Loucy (cell line): Measurements from ENCODE around the gene LILRB2.
"Not testable (repeated sequence)": the region's sequence is repeated elsewhere in the genome, so short reads cannot be mapped to it uniquely, and the experiment has no call there.

Source experiments
- H2AFZ ChIP-seq: fragments of 200-600 bp; sonication (generic); 2 replicates; pipeline ENCODE4 v1.6.0; 2016; ENCODE audit warnings: antibody characterized with exemption, mild to moderate bottlenecking, low read length, moderate library complexity
- H3F3A ChIP-seq: fragments of 200-600 bp; 2 replicates; pipeline ENCODE4 v1.6.0; 2016; ENCODE audit warnings: antibody characterized with exemption, low read depth, mild to moderate bottlenecking
- H3K27me3 ChIP-seq: fragments of 200-600 bp; sonication (generic); 2 replicates; pipeline ENCODE4 v1.6.1; 2014; ENCODE audit warnings: low read length, mild to moderate bottlenecking; ENCODE audit not compliant: insufficient read depth, poor library complexity, severe bottlenecking
- H3K36me3 ChIP-seq: fragments of 200-600 bp; sonication (generic); 2 replicates; pipeline ENCODE4 v1.6.1; 2016; ENCODE audit warnings: low read length; ENCODE audit not compliant: insufficient read depth
- H3K4me1 ChIP-seq: fragments of 200-600 bp; sonication (generic); 2 replicates; pipeline ENCODE4 v1.5.1; 2014; ENCODE audit warnings: low read length, mild to moderate bottlenecking; ENCODE audit not compliant: insufficient read depth, poor library complexity, severe bottlenecking
- H3K4me2 ChIP-seq: fragments of 200-600 bp; sonication (generic); 2 replicates; pipeline ENCODE4 v1.6.0; 2014; ENCODE audit warnings: antibody characterized with exemption, low read length, low read depth, mild to moderate bottlenecking; ENCODE audit not compliant: poor library complexity, severe bottlenecking
- H3K4me3 ChIP-seq: fragments of 200-600 bp; sonication (generic); 2 replicates; pipeline ENCODE4 v1.5.1; 2014; ENCODE audit warnings: low read length, mild to moderate bottlenecking, mixed read lengths; ENCODE audit not compliant: poor library complexity, severe bottlenecking
- H3K79me2 ChIP-seq: fragments of 200-600 bp; sonication (generic); 2 replicates; pipeline ENCODE4 v1.6.1; 2014; ENCODE audit warnings: low read length; ENCODE audit not compliant: insufficient read depth
- H3K9ac ChIP-seq: fragments of 200-600 bp; sonication (generic); 2 replicates; pipeline ENCODE4 v1.6.0; 2014; ENCODE audit warnings: mild to moderate bottlenecking, low read depth, low read length, moderate library complexity; ENCODE audit not compliant: poor library complexity, severe bottlenecking
- H3K9me2 ChIP-seq: fragments of 200-600 bp; sonication (generic); replicated peaks from 2 replicates; pipeline ENCODE4 v1.6.1; 2016; ENCODE audit warnings: low read depth, low read length, mixed read lengths
- H3K9me3 ChIP-seq: fragments of 200-600 bp; sonication (generic); 2 replicates; pipeline ENCODE4 v1.6.1; 2014; ENCODE audit warnings: mild to moderate bottlenecking, antibody characterized with exemption, low read length, low read depth; ENCODE audit not compliant: insufficient read depth
- H4K20me1 ChIP-seq: fragments of 200-600 bp; sonication (generic); 2 replicates; pipeline ENCODE4 v1.6.0; 2014; ENCODE audit warnings: antibody characterized with exemption, low read length, mild to moderate bottlenecking; ENCODE audit not compliant: insufficient read depth, poor library complexity, severe bottlenecking
- CTCF ChIP-seq: fragments of 200-600 bp; sonication (generic); conservative IDR thresholded peaks from 2 replicates; pipeline ENCODE4 v1.5.1; 2014; ENCODE audit warnings: mild to moderate bottlenecking, antibody characterized with exemption, low read length
- EZH2phosphoT487 ChIP-seq: fragments of 200-600 bp; IDR thresholded peaks from 2 replicates; pipeline ENCODE4 v1.6.1; 2018; ENCODE audit warnings: antibody characterized with exemption, mild to moderate bottlenecking, moderate library complexity, borderline replicate concordance

LILRB2 gene

GRCh38 chr19:54275951-54276350 lies 5.0 kb downstream of the LILRB2 start:
- H3K36me3 ChIP-seq, result no peaks in the 10 kb centered on the region
- no peaks in the 10 kb centered on the region for H3K4me1 ChIP-seq
- TF ChIP-seq EZH2phosphoT487, result no peak
- TF ChIP-seq CTCF, result no peak

GRCh38 chr19:54274516-54274915 lies 6.4 kb downstream of the LILRB2 start:
- H3K4me2 ChIP-seq, H3K9me2 ChIP-seq, H3K27me3 ChIP-seq, H3K79me2 ChIP-seq, H3K9ac ChIP-seq, H3K9me3 ChIP-seq, H3F3A ChIP-seq, H3K36me3 ChIP-seq, H3K4me3 ChIP-seq, H4K20me1 ChIP-seq, H3K4me1 ChIP-seq, H2AFZ ChIP-seq: not testable (repeated sequence)

More at GRCh38 chr19:54275951-54276350, 5.0 kb downstream of the LILRB2 start:
- no peak overlapping the region for H3K4me2 ChIP-seq
- H3K27me3 ChIP-seq, result no peaks in the 10 kb centered on the region
- no peak overlapping the region for H2AFZ ChIP-seq
- H3K9me2 ChIP-seq, result no peaks in the 10 kb centered on the region
- H3K4me3 ChIP-seq, result no peak overlapping the region
- no peaks in the 10 kb centered on the region for H3K79me2 ChIP-seq
- no peaks in the 10 kb centered on the region for H3F3A ChIP-seq
- no peaks in the 10 kb centered on the region for H3K9me3 ChIP-seq
- H4K20me1 ChIP-seq, result no peaks in the 10 kb centered on the region
- H3K9ac ChIP-seq, result no peak overlapping the region

- H3K79me2 ChIP-seq, result no peaks in the 10 kb centered on the region
- H3K9me2 ChIP-seq, result no peaks in the 10 kb centered on the region
- no peak overlapping the region for H3K4me3 ChIP-seq
- H3K9me3 ChIP-seq, result no peaks in the 10 kb centered on the region
- H3K27me3 ChIP-seq, result no peaks in the 10 kb centered on the region
- no peak overlapping the region for H3K4me2 ChIP-seq
- TF ChIP-seq EZH2phosphoT487 (no peak), CTCF (no peak)
- H3K9ac ChIP-seq, result no peak overlapping the region
- no peaks in the 10 kb centered on the region for H3K4me1 ChIP-seq
- no peak overlapping the region for H2AFZ ChIP-seq
- H3F3A ChIP-seq, result no peaks in the 10 kb centered on the region
- H4K20me1 ChIP-seq, result no peaks in the 10 kb centered on the region
- H3K36me3 ChIP-seq, result no peaks in the 10 kb centered on the region
Measured at GRCh38 chr19:54273821-54274220, 7.1 kb downstream of the LILRB2 start.

GRCh38 chr19:54272181-54272580 lies 8.7 kb downstream of the LILRB2 start:
- H3K9me3 ChIP-seq, H3K9ac ChIP-seq, H3K4me3 ChIP-seq, H3K79me2 ChIP-seq, H3K27me3 ChIP-seq, H2AFZ ChIP-seq, H3K36me3 ChIP-seq, H3F3A ChIP-seq, H4K20me1 ChIP-seq, H3K4me1 ChIP-seq, H3K4me2 ChIP-seq, H3K9me2 ChIP-seq: not testable (repeated sequence)

- not testable (repeated sequence) for H3K9ac ChIP-seq, H3F3A ChIP-seq, H3K36me3 ChIP-seq, H3K4me1 ChIP-seq, H2AFZ ChIP-seq, H3K79me2 ChIP-seq, H4K20me1 ChIP-seq, H3K27me3 ChIP-seq, H3K4me3 ChIP-seq, H3K4me2 ChIP-seq, H3K9me3 ChIP-seq, H3K9me2 ChIP-seq
Measured at GRCh38 chr19:54271587-54271986, 9.3 kb downstream of the LILRB2 start.
